ENCODE data around the gene TTC38.

- TF ChIP-seq REST (IDR thresholded peaks at IDR 0.05; ENCODE audit: borderline replicate concordance), result no peak
- TF ChIP-seq RAD21 (conservative IDR thresholded peaks at IDR 0.05), result no peak
- no peak for TF ChIP-seq EZH2 (IDR thresholded peaks at IDR 0.05; ENCODE audit: borderline replicate concordance, insufficient read depth, low read length, poor library complexity, severe bottlenecking)
- TF ChIP-seq POLR2AphosphoS5 (IDR thresholded peaks at IDR 0.05), result no peak
- TF ChIP-seq MXI1 (conservative IDR thresholded peaks at IDR 0.05; ENCODE audit: poor library complexity, severe bottlenecking), result no peak
- no peak for TF ChIP-seq CTCF (IDR thresholded peaks at IDR 0.05; ENCODE audit: poor library complexity, severe bottlenecking)
- TF ChIP-seq SMC3 (conservative IDR thresholded peaks at IDR 0.05; ENCODE audit: poor library complexity), result no peak
- no peak for TF ChIP-seq EP300 (conservative IDR thresholded peaks at IDR 0.05; ENCODE audit: poor library complexity, severe bottlenecking)
- no peak for TF ChIP-seq TAF1 (IDR thresholded peaks at IDR 0.05; ENCODE audit: low read depth)
Observed at GRCh38 chr22:46290843-46291785, 23.3 kb downstream of the TTC38 start.

All from neural cell (in vitro differentiated cells).